GM12878 (cell line): ENCODE measurements around the gene CMSS1. TPM values are rescaled to one million over a fixed set of nuclear protein-coding genes. Genes with fewer than 3 reads are reported as not detected.

Experiments
- ATAC-seq: fragments of 200-7000 bp; cut with Tn5 transposase; 3 replicates; pipeline ENCODE4 v1.9.1; 2020; ENCODE audit warnings: mild to moderate bottlenecking, moderate library complexity
- BruUV-seq: library from RNA; stranded (reverse); fragments of 400-500 nt; replicated peaks from 2 replicates; lab custom pipeline; 2021; lab: Mats Ljungman, UMichigan
- CTCF ChIA-PET: fragments of 300-600 bp; sonication (Branson Sonifier 250); formaldehyde crosslinking; extraction: SDS; loops from one replicate; lab custom pipeline; 2021; ENCODE audit warnings: inconsistent platforms; lab: Yijun Ruan, JAX
- POLR2A ChIA-PET: fragments of 350-600 bp; formaldehyde crosslinking; extraction: SDS; loops from one replicate; lab custom pipeline; 2021; ENCODE audit warnings: inconsistent platforms; lab: Charles Lee
- RAD21 ChIA-PET: fragments of 300-600 bp; sonication (Branson Sonifier 250); formaldehyde crosslinking; loops from one replicate; lab custom pipeline; 2023; ENCODE audit warnings: antibody characterized with exemption; ENCODE audit not compliant: unreplicated experiment; lab: Charles Lee
- SMC1A ChIA-PET: fragments of 300-600 bp; sonication (Branson Sonifier 250); formaldehyde crosslinking; loops from one replicate; lab custom pipeline; 2023; ENCODE audit not compliant: unreplicated experiment, uncharacterized antibody; lab: Charles Lee
- DNase-seq: peaks from one replicate; pipeline ENCODE4 v3.0.0-alpha.2; 2011; ENCODE audit warnings: low read depth, low spot score
- FAIRE-seq: peaks from 3 replicates; lab custom pipeline; 2011; peaks lifted over from hg19 to GRCh38; lab: Jason Lieb, UNC
- H2AFZ ChIP-seq: 2 replicates; pipeline ENCODE4 v1.6.0; 2011; ENCODE audit warnings: low read depth, low read length, control low read depth; ENCODE audit not compliant: control insufficient read depth
- H3K27ac ChIP-seq: 2 replicates; pipeline ENCODE4 v1.5.1; 2011; ENCODE audit warnings: control low read depth; ENCODE audit not compliant: control insufficient read depth, insufficient read depth
- H3K27me3 ChIP-seq, 2 experiments: replicated peaks in 1 of 2; 2 replicates each; pipeline versions ENCODE4 v1.6.0 to v1.6.1; 2011; ENCODE audit warnings: low read length in 1 of 2; ENCODE audit not compliant: control insufficient read depth in 2 of 2, insufficient read depth in 2 of 2
- H3K36me3 ChIP-seq, 2 experiments: 2 replicates each; pipeline ENCODE4 v1.5.1; 2011; ENCODE audit warnings: low read length in 1 of 2; ENCODE audit not compliant: control insufficient read depth in 2 of 2, insufficient read depth in 2 of 2
- H3K4me1 ChIP-seq: 2 replicates; pipeline ENCODE4 v1.6.1; 2011; ENCODE audit warnings: mild to moderate bottlenecking, low read length, moderate library complexity, mixed read lengths; ENCODE audit not compliant: control insufficient read depth, insufficient read depth
- H3K4me2 ChIP-seq: 2 replicates; pipeline ENCODE4 v1.6.0; 2011; ENCODE audit warnings: control low read depth; ENCODE audit not compliant: control insufficient read depth, insufficient read depth
- H3K4me3 ChIP-seq: fragments of 200-600 bp; sonication (generic); 2 replicates; pipeline ENCODE4 v1.5.1; 2016
- H3K79me2 ChIP-seq: 2 replicates; pipeline ENCODE4 v1.6.0; 2011; ENCODE audit warnings: low read length; ENCODE audit not compliant: control insufficient read depth, insufficient read depth
- H3K9ac ChIP-seq: 2 replicates; pipeline ENCODE4 v1.8.0; 2011; ENCODE audit warnings: low read length, control low read depth, mixed read lengths; ENCODE audit not compliant: control insufficient read depth, insufficient read depth
- H3K9me3 ChIP-seq: replicated peaks from 3 replicates; pipeline ENCODE4 v1.5.1; 2011; ENCODE audit warnings: mild to moderate bottlenecking, low read length; ENCODE audit not compliant: control insufficient read depth, insufficient read depth
- H4K20me1 ChIP-seq: 2 replicates; pipeline ENCODE4 v1.6.0; 2011; ENCODE audit not compliant: control insufficient read depth, insufficient read depth
- CBX3 ChIP-seq: fragments of 200-600 bp; sonication (generic); IDR thresholded peaks from 2 replicates; pipeline ENCODE4 v1.6.1; 2016; ENCODE audit warnings: low read depth, borderline replicate concordance
- LARP7 ChIP-seq: fragments of 450-650 bp; IDR thresholded peaks from 2 replicates; pipeline ENCODE4 v1.6.1; 2017; ENCODE audit warnings: mild to moderate bottlenecking
- NFYA ChIP-seq: IDR thresholded peaks from 2 replicates; pipeline ENCODE4 v1.6.1; 2011; ENCODE audit warnings: low read depth, mild to moderate bottlenecking, low read length, improper control_type of control experiment, borderline replicate concordance
- NR2C2 ChIP-seq: IDR thresholded peaks from 2 replicates; pipeline ENCODE4 v1.6.1; 2011; ENCODE audit warnings: borderline replicate concordance, low read depth; ENCODE audit not compliant: control insufficient read depth, insufficient read length
- PAX5 ChIP-seq: IDR thresholded peaks from 2 replicates; pipeline ENCODE4 v1.6.1; 2011; ENCODE audit warnings: low read depth, low read length, borderline replicate concordance
- RFX5 ChIP-seq: IDR thresholded peaks from 2 replicates; pipeline ENCODE4 v1.6.1; 2011; ENCODE audit warnings: low read depth, low read length, improper control_type of control experiment
- TCF12 ChIP-seq: IDR thresholded peaks from 2 replicates; pipeline ENCODE4 v1.6.1; 2011; ENCODE audit warnings: low read depth, mild to moderate bottlenecking, low read length
- WGBS: methylation state at CpG from one replicate; pipeline ENCODE4 v1.1.6; 2016; ENCODE audit warnings: low lambda C conversion rate; ENCODE audit not compliant: insufficient replicate concordance, insufficient coverage; ENCODE audit errors: missing lambda C conversion rate; 5-methylcytosine and 5-hydroxymethylcytosine counted together
- in situ Hi-C: fragments of 300-500 bp; cut with MboI; formaldehyde crosslinking; loops from 9 replicates; pipeline ENCODE4 v1.14.3; 2018; ENCODE audit warnings: mixed read lengths
- intact Hi-C: fragments of 100-400 bp; cut with micrococcal nuclease; formaldehyde crosslinking; loops from one replicate; pipeline ENCODE4 v1.14.2; 2022; ENCODE audit not compliant: unreplicated experiment
- polyA plus RNA-seq, 11 experiments: library from polyadenylated mRNA; depleted of rRNA in 4 of 11; unstranded in 6 of 11; stranded (reverse) in 5 of 11; fragments of >200 nt; fragmentation: Nextera tagmentation in 4 of 11; fragmentation: Illumina TruSeq in 1 of 11; extraction: Ambion mirVana in 4 of 11; extraction: Trizol in 1 of 11; gene quantifications; 1 replicate in 1 of 11; 2 replicates in 10 of 11; pipeline versions ENCODE4 v1.2.1 to v1.2.3, GENCODE V29; 2011 to 2016; ENCODE audit warnings: inconsistent platforms in 2 of 11, missing spikeins in 2 of 11, low read depth in 1 of 11
- total RNA-seq, 4 experiments: library from RNA; depleted of rRNA in 3 of 4; stranded (reverse); fragments of >200 nt in 3 of 4; fragmentation: Illumina TruSeq in 1 of 4; extraction: Trizol in 1 of 4; gene quantifications; 2 replicates each; pipeline versions ENCODE4 v1.2.1 to v1.2.3, GENCODE V29; 2013 to 2021
- TF ChIP-seq, protein P1 (sequence below), 3 experiments: IDR thresholded peaks in 2 of 3; conservative IDR thresholded peaks in 1 of 3; 2 replicates each; pipeline ENCODE4 v1.5.1; 2011; ENCODE audit warnings: low read depth in 3 of 3, low read length in 3 of 3, mild to moderate bottlenecking in 3 of 3, control low read depth in 2 of 3, moderate library complexity in 2 of 3, inconsistent platforms in 1 of 3, mixed read lengths in 1 of 3; ENCODE audit not compliant: control insufficient read depth in 2 of 3, insufficient read depth in 1 of 3; ENCODE audit errors: extremely low read depth in 1 of 3
- TF ChIP-seq, protein P2 (sequence below): IDR thresholded peaks from 2 replicates; pipeline ENCODE4 v1.6.1; 2012; ENCODE audit warnings: mild to moderate bottlenecking, low read depth, low read length

CMSS1 gene
- total and polyA plus RNA-seq, 10 of the 15 experiments (the other 5 are each of a cell fraction or from before 2014, with no cell fraction given), result 31.0 to 118 (median 70.1) TPM

DNA sequence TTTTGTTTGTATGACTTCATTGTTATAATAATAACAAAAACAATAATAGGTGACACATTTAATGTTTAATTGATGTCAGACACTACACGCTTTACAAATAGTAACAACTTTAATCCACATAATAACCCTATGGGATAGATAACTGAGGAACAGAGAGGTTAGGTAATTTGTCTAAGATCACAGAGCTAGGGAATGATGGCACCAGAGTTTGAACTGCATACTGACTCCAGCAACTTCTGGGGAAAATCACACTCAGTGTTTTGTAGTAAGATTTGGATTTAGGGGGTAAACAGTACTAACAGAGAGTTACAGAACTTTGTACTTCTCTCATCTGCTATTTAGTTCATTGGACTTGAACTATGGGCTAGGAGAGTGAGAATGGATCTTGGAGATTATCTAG, 66.0 kb downstream of the CMSS1 start:
- Histone ChIP-seq H3K4me1 (no peaks in the 10 kb centered on the region; the same call in 1 of the 2 replicates), H3K79me2 (no peaks in the 10 kb centered on the region), H3K27me3 (no peaks in the 10 kb centered on the region), H3K9ac (no peak overlapping the region), H2AFZ (no peak overlapping the region), H3K36me3 (no peaks in the 10 kb centered on the region), H3K4me3 (no peak overlapping the region), H3K4me2 (no peak overlapping the region)
- ChIA-PET POLR2A (interaction anchor here (1.4 kb wide), 1 partner anchor 13 kb away, joined by 4 read pairs; no protein-coding TSS in a partner anchor), CTCF (interaction anchor here (0.9 kb wide), 1 partner anchor 41 kb away, joined by 3 read pairs; no protein-coding TSS in a partner anchor)
- FAIRE-seq (no peak), DNase-seq (no peak)
- WGBS, result 100% methylated on average over 1 of the region's 1 CpG
- TF ChIP-seq NFYA, result no peak
- TF ChIP-seq, protein P1, sequence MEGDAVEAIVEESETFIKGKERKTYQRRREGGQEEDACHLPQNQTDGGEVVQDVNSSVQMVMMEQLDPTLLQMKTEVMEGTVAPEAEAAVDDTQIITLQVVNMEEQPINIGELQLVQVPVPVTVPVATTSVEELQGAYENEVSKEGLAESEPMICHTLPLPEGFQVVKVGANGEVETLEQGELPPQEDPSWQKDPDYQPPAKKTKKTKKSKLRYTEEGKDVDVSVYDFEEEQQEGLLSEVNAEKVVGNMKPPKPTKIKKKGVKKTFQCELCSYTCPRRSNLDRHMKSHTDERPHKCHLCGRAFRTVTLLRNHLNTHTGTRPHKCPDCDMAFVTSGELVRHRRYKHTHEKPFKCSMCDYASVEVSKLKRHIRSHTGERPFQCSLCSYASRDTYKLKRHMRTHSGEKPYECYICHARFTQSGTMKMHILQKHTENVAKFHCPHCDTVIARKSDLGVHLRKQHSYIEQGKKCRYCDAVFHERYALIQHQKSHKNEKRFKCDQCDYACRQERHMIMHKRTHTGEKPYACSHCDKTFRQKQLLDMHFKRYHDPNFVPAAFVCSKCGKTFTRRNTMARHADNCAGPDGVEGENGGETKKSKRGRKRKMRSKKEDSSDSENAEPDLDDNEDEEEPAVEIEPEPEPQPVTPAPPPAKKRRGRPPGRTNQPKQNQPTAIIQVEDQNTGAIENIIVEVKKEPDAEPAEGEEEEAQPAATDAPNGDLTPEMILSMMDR (IDR thresholded peaks at IDR 0.05 in 2 of 3, conservative IDR thresholded peaks at IDR 0.05 in 1 of 3; ENCODE audit: control insufficient read depth in 2 of 3, extremely low read depth in 1 of 3, insufficient read depth in 1 of 3, low read depth in 3 of 3, low read length in 3 of 3), result no peak
- no peak for TF ChIP-seq PAX5
- TF ChIP-seq, all 136 proteins: peak for 0
- H3K27ac ChIP-seq, result no peak overlapping the region
- SMC1A ChIA-PET, result interaction anchor here (1.0 to 2.7 kb wide), 3 partner anchors 11 to 39 kb away, joined by 3 to 15 read pairs (median 4); no protein-coding TSS in a partner anchor
- RAD21 ChIA-PET, result interaction anchor here (1.2 kb wide), 1 partner anchor 11 kb away, joined by 3 read pairs; no protein-coding TSS in a partner anchor
- no TSS peak for BruUV-seq
- no peaks in the 10 kb centered on the region for H3K9me3 ChIP-seq
- intact Hi-C loops (no loop called here), in situ Hi-C loops (no loop called here)
- H4K20me1 ChIP-seq, result no peaks in the 10 kb centered on the region
- ATAC-seq, result no peak

DNA sequence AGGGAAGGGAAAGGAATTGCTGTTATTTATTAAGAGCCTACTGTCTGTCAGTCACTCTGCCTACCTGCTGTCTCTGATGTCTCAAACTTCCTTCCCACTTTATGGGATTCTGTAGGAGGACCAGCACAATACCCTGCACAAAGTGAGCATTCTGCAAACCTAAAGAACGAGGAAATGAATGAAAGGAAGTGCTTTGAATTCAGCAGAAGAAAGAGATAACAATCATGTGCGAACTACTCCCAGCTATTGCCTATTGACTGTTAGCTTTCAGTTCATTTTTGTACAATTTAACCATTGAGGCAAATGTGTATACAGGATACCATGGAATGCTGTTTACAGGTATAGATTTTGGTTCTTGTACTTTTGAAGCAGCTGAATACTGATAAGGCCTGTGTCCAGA, 66.8 kb downstream of the CMSS1 start:
- ChIA-PET RAD21 (interaction anchor here (1.2 kb wide), 1 partner anchor 11 kb away, joined by 3 read pairs; no protein-coding TSS in a partner anchor), SMC1A (interaction anchor here (0.8 to 2.7 kb wide), 3 partner anchors 10 to 38 kb away, joined by 3 to 15 read pairs (median 4); no protein-coding TSS in a partner anchor), POLR2A (interaction anchor here (1.0 to 1.4 kb wide), 2 partner anchors 10 to 14 kb away, joined by 4 read pairs; no protein-coding TSS in a partner anchor), CTCF (interaction anchor here (0.6 to 1.0 kb wide), 3 partner anchors 41 to 313 kb away, joined by 3 read pairs; no protein-coding TSS in a partner anchor)
- Histone ChIP-seq H3K9me3 (no peaks in the 10 kb centered on the region), H3K36me3 (no peaks in the 10 kb centered on the region), H3K4me2 (no peak overlapping the region), H3K27me3 (no peaks in the 10 kb centered on the region), H3K4me1 (no peaks in the 10 kb centered on the region; the same call in 1 of the 2 replicates), H3K79me2 (no peaks in the 10 kb centered on the region), H3K4me3 (no peak overlapping the region), H3K9ac (no peak overlapping the region), H4K20me1 (no peaks in the 10 kb centered on the region), H2AFZ (no peak overlapping the region), H3K27ac (no peak overlapping the region)
- BruUV-seq, result no TSS peak
- 96% methylated on average over 2 of the region's 2 CpGs for WGBS
- DNase-seq, result no peak
- no peak for ATAC-seq
- FAIRE-seq, result no peak
- intact Hi-C loops (no loop called here), in situ Hi-C loops (no loop called here)
- TF ChIP-seq TCF12, result no peak
- no peak for TF ChIP-seq LARP7
- TF ChIP-seq, protein P2, sequence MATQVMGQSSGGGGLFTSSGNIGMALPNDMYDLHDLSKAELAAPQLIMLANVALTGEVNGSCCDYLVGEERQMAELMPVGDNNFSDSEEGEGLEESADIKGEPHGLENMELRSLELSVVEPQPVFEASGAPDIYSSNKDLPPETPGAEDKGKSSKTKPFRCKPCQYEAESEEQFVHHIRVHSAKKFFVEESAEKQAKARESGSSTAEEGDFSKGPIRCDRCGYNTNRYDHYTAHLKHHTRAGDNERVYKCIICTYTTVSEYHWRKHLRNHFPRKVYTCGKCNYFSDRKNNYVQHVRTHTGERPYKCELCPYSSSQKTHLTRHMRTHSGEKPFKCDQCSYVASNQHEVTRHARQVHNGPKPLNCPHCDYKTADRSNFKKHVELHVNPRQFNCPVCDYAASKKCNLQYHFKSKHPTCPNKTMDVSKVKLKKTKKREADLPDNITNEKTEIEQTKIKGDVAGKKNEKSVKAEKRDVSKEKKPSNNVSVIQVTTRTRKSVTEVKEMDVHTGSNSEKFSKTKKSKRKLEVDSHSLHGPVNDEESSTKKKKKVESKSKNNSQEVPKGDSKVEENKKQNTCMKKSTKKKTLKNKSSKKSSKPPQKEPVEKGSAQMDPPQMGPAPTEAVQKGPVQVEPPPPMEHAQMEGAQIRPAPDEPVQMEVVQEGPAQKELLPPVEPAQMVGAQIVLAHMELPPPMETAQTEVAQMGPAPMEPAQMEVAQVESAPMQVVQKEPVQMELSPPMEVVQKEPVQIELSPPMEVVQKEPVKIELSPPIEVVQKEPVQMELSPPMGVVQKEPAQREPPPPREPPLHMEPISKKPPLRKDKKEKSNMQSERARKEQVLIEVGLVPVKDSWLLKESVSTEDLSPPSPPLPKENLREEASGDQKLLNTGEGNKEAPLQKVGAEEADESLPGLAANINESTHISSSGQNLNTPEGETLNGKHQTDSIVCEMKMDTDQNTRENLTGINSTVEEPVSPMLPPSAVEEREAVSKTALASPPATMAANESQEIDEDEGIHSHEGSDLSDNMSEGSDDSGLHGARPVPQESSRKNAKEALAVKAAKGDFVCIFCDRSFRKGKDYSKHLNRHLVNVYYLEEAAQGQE, result no peak
- TF ChIP-seq CBX3, result no peak
- no peak for TF ChIP-seq NR2C2
- no peak for TF ChIP-seq RFX5
